NCI-H187 treated with DMSO at 0.1 percent for 48 hours (cell line): ENCODE data around the gene CASR.
"Not testable (repeated sequence)": the region's sequence is repeated elsewhere in the genome, so short reads cannot be mapped to it uniquely, and the experiment has no call there.

Experiments
- DNase-seq: peaks from one replicate; lab custom pipeline; 2025; lab: John Stamatoyannopoulos, UW

The CASR gene, protein sequence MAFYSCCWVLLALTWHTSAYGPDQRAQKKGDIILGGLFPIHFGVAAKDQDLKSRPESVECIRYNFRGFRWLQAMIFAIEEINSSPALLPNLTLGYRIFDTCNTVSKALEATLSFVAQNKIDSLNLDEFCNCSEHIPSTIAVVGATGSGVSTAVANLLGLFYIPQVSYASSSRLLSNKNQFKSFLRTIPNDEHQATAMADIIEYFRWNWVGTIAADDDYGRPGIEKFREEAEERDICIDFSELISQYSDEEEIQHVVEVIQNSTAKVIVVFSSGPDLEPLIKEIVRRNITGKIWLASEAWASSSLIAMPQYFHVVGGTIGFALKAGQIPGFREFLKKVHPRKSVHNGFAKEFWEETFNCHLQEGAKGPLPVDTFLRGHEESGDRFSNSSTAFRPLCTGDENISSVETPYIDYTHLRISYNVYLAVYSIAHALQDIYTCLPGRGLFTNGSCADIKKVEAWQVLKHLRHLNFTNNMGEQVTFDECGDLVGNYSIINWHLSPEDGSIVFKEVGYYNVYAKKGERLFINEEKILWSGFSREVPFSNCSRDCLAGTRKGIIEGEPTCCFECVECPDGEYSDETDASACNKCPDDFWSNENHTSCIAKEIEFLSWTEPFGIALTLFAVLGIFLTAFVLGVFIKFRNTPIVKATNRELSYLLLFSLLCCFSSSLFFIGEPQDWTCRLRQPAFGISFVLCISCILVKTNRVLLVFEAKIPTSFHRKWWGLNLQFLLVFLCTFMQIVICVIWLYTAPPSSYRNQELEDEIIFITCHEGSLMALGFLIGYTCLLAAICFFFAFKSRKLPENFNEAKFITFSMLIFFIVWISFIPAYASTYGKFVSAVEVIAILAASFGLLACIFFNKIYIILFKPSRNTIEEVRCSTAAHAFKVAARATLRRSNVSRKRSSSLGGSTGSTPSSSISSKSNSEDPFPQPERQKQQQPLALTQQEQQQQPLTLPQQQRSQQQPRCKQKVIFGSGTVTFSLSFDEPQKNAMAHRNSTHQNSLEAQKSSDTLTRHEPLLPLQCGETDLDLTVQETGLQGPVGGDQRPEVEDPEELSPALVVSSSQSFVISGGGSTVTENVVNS

GRCh38 chr3:122183521-122183892 is at the start of gene CASR:
TSS of gene CASR (plus strand) at chr3:122183668. CDS start at chr3:122254190, 70,522 bp downstream.
- no peak for DNase-seq

- no peak for DNase-seq
These were observed 37.0 kb upstream of the CASR start for GRCh38 chr3:122146466-122146865.

GRCh38 chr3:122148941-122149627 is 34.4 kb upstream of the CASR start:
- no peak for DNase-seq

DNA sequence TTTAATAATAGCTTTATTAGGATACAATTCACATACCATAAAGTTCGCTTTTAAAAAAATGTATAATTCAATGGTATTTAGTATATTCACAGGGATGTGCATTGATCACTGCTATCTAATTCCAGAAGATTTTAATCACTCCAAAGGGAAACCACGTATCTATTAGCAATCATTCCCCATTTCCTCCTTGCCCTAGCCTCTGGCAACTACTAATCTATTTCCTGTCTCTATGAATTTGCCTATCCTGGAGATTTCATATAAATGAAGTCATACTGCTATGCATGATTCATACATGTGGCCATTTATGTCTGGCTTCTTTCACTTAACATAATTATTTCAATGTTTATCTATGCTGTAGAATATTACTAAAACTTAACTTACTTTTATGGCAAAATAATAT is 32.0 kb upstream of the CASR start:
- DNase-seq: no peak

DNA sequence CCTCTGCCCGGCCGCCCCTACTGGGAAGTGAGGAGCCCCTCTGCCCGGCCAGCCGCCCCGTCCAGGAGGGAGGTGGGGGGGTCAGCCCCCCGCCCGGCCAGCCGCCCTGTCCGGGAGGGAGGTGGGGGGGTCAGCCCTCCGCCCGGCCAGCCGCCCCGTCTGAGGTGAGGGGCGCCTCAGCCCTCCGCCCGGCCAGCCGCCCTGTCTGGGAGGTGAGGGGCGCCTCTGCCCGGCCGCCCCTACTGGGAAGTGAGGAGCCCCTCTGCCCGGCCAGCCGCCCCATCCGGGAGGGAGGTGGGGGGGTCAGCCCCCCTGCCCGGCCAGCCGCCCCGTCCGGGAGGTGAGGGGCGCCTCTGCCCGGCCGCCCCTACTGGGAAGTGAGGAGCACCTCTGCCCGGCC is 18.5 kb upstream of the CASR start:
- DNase-seq: not testable (repeated sequence)

DNA sequence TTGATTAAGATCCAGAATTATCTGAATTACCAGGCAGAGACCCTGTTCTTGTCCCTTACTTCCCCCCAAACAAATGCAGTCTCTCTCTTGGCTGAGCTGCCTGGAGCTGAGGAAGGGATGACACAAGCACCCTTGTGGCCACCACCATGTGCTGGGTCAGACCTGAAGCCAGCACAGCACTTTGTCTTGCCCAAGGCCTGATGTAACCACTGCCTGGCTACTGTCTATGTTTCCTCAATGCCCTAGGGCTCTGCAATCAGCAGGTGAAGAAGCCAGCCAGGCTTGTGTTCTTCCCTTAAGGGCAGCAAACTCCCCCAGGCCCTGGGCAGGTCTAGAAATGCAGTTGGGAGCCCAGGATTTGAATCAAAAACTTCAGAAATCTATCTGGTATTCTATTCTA is 15.8 kb upstream of the CASR start:
- no peak for DNase-seq

DNA sequence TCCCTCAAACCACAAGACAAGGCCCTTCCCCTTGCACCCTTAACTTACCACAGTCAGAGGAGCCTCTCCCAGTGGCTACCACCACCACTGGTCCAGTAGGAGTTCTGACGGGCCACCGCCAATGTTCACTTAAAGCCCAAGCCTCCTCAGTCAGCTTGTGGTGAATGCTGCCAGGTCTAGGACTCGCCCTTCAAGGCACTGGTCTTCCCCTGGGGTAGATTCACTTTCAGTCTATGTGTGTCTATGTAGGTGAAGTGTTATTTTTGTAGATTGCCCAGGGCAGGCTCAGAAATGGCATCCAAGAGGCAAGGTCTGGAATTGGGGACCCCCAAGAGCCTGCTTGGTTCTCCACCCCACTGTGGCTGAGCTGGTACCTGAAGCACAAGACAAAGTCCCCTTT is 15.4 kb upstream of the CASR start:
- DNase-seq: no peak

- no peak for DNase-seq
These were observed 13.6 kb upstream of the CASR start for GRCh38 chr3:122169911-122170310.

DNA sequence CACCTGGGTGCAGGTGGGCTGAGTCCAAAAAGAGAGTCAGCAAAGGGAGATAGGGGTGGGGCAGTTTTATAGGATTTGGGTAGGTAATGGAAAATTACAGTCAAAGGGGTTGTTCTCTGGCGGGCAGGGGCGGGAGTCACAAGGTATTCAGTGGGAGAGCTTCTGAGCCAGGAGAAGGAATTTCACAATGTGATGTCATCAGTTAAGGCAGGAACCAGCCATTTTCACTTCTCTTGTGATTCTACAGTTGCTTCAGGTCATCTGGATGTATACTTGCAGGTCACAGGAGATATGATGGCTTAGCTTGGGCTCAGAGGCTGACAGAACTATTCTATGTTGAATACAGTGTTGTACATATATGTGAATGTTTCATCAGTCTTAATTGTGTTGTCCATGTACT is 12.1 kb upstream of the CASR start:
- not testable (repeated sequence) for DNase-seq

GRCh38 chr3:122178711-122179110 is 4.8 kb upstream of the CASR start:
- no peak for DNase-seq

- DNase-seq: no peak
These were observed 574 bp downstream of the CASR start for GRCh38 chr3:122183893-122184590.

DNA sequence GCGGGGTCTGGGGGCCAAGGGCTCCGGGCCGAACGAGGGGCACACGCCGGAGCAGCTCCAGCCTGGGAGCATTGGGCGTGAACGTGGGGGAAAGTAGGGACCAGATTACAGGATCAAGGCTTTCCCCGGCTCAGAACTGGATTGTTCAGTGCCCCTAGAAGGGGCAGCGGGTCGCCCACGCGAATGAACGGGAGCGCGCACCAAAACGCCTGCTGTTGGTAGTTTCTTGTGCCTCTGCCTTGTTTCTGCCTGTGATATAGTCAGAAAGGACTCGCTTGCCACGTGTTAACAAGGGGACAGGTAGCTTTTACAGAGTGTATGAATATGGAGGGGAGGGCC is 1.1 kb downstream of the CASR start:
- no peak for DNase-seq

DNA sequence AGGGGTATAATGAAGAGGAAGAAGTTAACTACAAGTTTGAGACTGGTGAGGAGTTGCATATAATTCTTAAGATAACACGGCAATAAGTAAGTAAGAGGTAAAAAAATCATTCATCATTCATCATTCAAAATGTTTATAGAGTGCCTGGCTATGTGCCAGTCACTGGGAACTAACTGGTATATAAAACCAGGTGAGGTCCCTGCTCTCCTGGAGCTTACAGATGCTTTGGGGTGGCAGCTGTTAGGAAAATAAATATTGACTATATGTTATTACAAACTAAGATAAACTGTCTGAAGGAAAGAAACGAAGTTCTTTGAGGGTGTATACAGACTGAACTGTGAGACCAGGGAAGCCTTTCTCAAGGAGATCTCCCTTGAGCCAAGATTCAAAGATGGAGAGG is 2.9 kb downstream of the CASR start:
- no peak for DNase-seq

DNA sequence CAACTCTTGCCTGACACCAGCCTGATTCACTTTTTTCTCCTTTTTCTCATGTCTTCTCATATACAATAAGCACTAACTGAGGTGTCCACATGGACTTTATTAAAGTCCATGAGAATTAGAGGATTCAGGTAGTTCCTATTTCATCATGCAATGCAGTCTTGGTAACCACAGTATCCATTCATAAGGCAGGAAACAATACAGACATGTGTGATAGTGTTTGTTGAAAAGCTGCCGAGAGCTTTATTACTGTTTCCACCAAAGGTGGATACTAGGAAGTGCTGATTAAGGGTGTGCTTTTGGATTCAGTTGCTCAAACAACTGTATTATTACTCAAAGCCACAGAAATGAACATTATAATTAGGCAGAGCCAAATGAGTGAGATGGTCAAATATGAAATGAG is 5.3 kb downstream of the CASR start:
- DNase-seq: no peak

DNA sequence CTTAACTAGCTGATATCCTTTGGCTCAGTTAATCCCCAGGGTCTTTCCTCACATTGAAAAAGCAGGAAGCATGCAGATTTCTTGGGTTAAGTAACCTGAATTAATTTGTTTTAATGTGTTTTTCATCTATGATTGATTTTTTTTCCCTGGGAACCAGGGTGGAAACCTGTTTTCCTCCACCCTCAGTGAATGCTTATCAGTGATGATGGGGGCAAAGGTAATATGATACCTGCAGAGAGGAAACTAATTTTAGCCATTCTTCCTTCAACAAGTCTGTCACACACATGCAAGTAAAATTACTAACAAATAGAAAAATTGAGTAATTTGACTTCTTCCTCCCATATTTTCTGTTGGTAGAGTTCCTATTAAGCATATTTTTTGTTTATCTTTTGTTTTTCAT is 5.9 kb downstream of the CASR start:
- no peak for DNase-seq

DNA sequence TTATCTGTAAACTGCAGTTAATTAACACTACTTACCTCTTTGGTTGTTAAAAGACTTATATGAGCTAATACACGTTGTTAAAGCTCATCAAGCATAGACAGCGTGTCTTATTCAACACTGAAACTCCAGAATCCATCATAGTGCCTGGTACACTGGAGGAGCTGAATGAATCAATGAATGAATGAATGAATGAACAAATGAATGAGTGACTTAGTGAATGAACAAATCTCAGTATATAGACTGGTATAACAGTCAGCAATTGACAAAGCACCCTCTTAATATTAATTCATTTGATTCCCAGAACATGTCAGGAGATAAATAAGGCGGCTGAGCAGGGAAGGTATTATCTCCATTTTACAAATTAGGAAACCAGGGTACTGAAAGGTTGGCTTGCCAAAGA is 7.1 kb downstream of the CASR start:
- no peak for DNase-seq

GRCh38 chr3:122198966-122199365 is 15.5 kb downstream of the CASR start:
- DNase-seq: no peak

DNA sequence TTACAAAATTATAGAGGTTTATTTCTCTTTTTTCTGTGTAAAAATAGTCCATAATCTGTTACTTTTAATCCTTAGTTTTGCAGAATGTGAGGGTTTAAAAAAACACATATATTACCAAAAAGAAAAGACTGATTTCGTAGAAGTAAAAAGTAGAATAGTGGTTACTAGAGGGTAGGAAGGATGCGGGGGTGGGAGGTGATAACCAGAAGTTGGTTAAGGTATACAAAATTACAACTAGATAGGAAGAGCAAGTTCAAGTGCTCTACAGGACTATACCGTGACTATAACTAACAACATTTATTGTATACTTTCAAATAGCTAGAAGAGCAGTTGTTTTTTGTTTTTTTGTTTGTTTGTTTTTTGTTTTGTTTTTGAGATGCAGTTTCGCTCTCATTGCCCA is 16.1 kb downstream of the CASR start:
- DNase-seq: no peak

DNA sequence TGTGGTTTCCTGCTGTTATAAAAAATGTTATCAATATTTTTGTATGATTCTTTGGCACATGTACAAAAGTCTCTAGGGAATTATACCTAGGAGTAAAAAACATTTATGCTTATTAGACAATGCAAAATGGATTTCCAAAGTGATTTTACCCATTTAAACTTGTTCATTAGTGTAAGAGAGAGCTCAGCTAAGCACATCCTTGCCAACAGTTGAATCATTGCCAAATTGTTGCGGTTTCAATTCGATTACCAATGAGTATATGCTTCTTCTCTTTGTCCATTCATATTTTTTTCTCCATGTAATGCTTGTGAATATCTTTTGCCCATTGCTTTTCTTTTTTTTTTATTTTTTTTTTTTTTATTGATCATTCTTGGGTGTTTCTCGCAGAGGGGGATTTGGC is 17.2 kb downstream of the CASR start:
- peak; percentile 72 for DNase-seq

DNA sequence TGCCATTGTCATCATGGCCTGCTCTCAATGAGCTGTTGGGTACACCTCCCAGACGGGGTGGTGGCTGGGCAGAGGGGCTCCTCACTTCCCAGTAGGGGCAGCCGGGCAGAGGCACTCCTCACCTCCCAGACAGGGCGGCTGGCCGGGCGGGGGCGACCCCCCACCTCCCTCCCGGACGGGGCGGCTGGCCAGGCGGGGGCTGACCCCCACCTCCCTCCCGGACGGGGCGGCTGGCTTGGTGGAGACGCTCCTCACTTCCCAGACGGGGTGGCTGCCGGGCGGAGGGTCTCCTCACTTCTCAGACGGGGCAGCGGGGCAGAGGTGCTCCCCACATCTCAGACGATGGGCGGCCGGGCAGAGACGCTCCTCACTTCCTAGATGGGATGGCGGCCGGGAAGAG is 18.0 kb downstream of the CASR start:
- not testable (repeated sequence) for DNase-seq

DNA sequence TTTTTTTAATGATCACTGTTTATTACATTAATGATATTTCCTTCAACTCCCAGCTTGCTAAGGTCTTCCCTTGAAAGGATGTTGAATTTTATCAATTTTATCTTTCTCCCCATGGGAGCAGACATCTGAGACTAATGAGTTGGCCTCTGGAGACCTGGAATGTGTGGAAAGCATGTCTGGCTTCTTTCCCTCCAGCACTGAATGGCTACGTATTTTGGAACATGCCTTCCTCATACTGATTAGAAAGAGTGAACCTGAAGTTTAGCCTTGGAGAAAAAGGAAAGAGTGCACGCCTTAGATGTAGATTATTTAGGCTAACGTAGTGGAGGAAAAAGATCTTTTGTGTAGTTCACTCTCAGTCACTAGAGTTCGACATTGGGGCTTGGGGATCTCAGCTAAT is 25.1 kb downstream of the CASR start:
- DNase-seq: no peak

DNA sequence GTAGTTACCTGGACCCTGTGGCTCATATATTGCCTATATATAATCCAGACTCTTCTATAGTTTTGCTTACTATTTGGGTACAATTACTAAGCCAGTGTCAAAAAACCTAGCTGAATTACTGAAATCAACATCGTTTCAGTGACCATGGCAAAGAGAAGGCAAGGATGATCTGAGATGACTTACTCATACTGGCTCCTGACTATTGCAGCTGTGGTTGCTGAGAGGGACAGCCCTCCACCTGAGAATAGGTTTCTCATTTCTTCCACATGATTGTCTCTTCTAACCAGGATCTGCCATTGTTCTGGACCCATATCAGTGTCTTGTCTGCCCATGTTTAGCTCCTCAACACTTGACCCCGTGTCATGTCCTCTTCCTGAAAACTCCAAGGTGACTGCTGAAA is 30.2 kb downstream of the CASR start:
- no peak for DNase-seq
